GM18951 (cell line): ENCODE data around the gene ARHGAP15.

Source experiments
- POLR2A ChIP-seq: IDR thresholded peaks from 4 replicates; pipeline ENCODE4 v1.6.1; 2011; ENCODE audit warnings: mild to moderate bottlenecking; ENCODE audit not compliant: insufficient read length, insufficient read depth; ENCODE audit errors: extremely low read depth
- in situ Hi-C: fragments of 300-500 bp; cut with MboI; formaldehyde crosslinking; loops from one replicate; pipeline ENCODE4 v1.12.0; 2022; ENCODE audit warnings: low sequenced_read_pairs, mixed read lengths, inconsistent platforms; ENCODE audit not compliant: unreplicated experiment

ARHGAP15 gene

DNA sequence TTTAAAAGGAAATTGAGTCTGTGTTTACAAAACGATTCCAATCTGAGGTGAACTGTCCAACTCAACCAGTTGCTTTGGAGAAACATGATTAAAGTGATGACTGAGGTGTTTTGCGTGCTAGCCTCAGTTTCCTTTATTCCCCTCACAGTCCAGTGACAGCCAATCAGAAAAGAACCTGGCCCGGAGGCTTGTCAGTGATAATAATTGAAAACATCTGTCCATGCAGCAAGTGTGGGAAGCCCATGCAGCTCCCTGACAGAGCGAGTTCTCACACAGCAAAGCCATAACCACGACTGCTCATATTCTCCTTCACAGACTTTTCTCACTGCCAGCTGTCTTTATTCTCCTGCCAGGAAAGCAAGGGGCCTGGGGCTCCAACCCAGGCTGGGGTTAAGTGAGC, 613.4 kb downstream of the ARHGAP15 start:
- in situ Hi-C loops: no loop called here
- no peak for TF ChIP-seq POLR2A

DNA sequence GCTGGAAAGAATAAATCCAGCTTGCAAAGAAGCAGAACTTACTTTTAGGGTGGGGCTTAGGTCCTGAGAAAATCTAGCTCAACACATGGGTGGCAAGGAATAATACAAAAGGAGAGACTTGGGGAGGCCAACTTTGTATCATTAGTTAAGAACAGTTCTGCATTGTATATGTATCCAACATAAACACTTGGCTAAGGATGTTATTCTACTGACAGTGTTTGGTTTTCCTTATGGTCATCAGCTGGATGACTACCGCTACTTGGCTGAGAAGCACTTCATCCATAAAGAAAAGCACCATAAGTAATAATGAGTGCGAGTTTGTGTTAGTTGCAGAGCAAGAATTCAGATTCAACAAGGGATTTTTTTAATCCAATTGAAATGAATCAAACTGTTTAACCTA, 614.9 kb downstream of the ARHGAP15 start:
- in situ Hi-C loops: no loop called here
- no peak for TF ChIP-seq POLR2A

DNA sequence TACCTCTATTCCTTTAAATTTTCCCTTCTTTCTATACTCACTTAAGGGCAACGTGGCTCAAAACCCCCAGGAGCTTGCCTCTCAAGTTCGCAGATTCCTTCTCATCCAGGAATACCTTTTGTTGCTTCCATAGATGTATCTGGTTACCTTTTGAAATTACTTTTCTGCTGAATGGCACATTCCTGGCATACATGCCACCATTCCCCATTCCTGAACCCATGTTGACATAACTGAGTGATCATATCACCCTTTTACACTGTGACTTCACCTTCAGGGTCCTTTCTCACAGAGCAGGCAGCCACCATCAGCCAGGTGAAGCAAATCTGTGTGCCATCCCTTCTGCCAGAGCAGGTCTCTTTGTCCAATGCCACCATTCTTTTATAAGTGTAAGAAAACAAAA, 615.8 kb downstream of the ARHGAP15 start:
- in situ Hi-C loops: no loop called here
- TF ChIP-seq POLR2A: no peak

DNA sequence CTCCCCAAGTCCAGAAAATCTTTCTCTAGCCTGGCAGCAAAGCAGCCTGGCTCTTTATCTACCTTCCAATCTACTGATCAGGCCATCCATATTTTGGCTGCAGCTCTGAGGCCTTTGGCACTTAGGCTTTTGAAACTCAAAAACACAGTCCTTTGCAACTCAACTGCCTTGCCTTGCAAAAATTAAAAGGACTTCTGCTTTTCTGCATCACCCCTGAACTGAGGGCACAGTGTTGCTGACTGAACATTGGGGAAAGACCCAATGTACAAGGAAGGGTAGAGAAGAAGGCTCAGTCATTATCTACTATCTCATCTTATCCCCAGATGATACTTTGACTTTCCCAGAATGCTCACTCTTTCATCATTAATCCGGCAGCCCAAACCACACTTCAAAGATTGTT, 625.5 kb downstream of the ARHGAP15 start:
- in situ Hi-C loops: no loop called here
- TF ChIP-seq POLR2A: no peak

DNA sequence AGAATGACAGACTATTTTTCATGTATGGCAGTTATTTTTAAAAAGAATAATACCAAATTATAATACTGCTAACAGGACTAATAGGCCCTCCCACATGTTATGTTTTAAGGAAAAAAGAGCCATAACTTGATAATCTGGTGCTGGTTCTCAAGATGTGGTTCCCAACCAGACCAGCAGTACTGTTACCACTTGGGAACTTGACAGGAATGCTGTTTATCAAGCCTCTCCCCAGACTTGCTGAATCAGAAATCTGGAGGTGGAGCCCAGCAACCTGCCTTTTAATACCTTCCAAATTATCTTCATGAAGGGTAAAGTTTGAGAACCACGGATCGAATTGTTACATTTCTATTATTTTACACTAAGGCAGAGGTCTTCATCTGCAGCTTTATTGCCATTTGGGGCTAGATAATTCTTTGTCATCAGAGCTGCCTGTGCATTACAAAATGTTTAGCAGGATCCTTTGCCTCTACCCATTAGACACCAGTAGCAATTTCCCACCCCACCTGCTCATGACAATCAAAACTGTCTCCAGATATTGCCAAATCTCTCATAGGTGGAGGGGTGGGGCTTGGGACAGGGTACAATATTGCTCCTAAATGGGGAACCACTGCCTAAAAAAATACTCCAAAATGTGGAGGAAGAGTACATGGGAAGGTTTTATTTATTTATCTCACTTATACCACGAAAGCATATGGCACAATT, 629.6 kb downstream of the ARHGAP15 start:
- in situ Hi-C loops: no loop called here

DNA sequence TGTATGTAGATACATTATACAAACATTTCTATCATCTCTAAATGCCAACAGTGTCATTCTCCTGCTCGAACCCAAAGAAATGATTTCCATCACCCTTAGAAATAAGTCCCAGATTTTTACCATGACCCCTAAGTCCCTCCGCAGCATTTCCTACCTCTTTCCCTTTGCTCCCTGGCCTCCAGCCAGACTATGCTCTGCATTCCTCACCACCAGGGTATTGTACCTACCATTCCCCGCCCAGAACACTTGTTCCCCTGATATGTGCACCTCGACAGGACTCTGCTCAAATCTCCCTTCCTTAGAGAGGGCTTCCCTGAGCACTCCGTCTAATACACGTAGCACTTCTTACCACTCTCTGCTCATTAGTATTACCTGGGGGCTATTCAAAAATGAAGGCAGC, 630.2 kb downstream of the ARHGAP15 start:
- in situ Hi-C loops: no loop called here
- no peak for TF ChIP-seq POLR2A

More for the DNA sequence above, 629.6 kb downstream of the ARHGAP15 start:
- TF ChIP-seq POLR2A: no peak

DNA sequence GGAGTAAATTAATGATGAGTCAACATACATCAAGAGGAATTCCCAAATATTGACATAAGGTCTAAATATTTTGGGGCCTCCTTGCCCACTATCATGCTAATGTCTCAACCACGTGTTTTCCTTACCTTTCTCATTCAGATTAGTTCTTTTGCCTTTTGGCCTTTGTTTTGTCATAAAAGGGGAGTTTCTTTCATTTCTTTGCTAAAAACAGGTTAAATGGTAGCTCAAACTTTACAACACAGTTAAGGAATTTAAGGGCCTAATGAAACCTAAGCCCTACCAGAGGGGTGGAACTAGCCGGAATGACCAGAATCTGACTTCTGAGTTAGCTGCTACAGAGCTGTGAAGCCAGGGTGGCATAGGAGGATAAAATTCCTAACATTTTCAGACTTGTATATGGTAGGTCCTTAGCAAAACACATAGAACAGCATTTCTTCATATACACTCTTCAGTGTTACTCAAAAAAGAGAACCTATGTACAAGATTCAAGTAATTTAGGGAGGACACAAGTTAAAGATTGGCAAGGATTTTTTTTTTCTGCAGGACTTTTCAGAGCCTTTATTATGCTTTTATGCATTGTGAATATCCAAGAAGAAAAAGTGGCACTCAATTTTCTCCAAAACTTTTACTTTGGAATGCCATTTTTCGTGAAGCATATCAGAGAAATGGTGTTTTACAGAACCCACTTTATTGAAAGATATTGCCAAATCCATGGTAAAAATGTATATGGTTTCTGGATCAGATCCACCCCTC, 633.1 kb downstream of the ARHGAP15 start:
- TF ChIP-seq POLR2A: no peak
- in situ Hi-C loops: no loop called here

DNA sequence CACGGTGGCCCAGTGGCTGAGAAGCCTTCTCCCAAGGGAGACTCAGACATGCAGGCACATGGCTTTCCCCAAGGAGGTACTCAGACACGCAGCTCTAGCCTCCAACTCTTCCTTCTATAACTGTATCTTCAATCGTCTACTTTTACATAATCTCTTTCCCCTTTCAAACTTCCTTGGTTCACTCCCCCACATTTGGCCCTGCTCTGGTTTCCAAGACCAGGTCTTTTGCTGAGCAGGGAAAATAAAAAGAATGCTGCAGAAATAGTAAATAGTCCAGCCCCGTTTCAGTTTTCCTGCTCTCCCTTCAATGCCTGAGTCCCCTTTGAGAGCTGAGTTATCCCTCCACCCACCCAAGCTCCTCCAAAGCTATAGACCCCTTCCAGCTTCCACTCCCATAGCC, 635.0 kb downstream of the ARHGAP15 start:
- in situ Hi-C loops: no loop called here
- no peak for TF ChIP-seq POLR2A

DNA sequence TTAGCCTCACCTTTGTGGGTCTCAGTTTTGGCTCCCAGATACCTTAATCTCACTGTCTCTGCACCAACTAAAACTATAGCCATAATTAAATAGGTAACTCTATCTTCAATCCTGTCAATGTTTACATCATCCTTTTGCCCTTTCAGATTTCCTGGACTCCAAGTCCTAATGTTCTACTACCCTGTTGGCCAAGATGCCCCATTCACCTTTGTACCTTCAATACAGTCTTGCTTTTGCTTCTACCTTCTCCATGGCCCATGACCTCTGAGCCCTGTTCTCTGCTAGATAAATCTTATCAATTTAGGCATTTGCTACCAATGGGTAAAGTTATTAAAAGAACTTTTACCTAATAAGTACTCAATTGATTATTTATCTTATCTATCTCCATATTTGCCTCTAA, 635.5 kb downstream of the ARHGAP15 start:
- no peak for TF ChIP-seq POLR2A

DNA sequence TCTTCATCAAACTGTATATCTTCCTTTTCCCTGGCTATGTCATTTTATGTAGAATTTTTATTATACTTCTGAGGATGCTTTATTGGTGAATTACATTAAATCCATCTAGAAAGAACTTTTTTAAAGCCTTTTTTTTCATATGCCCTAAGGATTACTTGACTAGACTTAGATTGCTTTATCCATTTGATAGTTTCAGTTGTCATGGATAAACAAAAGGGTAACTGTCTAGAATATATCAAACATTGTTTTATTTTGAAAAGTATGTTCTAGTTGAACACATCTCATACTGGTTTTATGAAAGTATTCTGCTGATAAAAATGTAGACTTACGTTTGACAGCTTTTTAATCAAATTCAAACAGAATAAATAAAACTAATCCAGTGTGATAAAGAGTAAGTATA, 639.8 kb downstream of the ARHGAP15 start:
- no peak for TF ChIP-seq POLR2A
- in situ Hi-C loops: no loop called here

More for the DNA sequence above, 635.5 kb downstream of the ARHGAP15 start:
- in situ Hi-C loops: no loop called here

DNA sequence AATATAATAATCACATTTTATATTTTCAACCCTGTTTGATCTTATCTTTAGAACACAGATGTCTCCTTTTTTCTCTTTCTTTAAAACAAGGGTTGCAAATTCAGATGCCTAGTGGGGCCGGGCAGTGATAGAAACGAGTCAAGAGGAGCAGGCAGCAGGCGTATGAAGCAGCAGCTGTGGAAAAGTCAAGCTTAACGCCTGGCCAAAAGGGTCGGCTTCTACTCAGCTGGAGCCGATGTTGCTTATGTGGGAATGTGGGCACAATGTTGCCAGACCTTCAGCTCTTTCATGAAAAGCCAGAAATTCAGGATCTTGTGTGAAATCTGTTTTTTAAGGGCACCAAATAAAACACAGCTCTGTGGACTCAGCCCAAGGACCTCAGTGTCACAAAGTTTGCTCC, 642.7 kb downstream of the ARHGAP15 start:
- no peak for TF ChIP-seq POLR2A
- in situ Hi-C loops: no loop called here

DNA sequence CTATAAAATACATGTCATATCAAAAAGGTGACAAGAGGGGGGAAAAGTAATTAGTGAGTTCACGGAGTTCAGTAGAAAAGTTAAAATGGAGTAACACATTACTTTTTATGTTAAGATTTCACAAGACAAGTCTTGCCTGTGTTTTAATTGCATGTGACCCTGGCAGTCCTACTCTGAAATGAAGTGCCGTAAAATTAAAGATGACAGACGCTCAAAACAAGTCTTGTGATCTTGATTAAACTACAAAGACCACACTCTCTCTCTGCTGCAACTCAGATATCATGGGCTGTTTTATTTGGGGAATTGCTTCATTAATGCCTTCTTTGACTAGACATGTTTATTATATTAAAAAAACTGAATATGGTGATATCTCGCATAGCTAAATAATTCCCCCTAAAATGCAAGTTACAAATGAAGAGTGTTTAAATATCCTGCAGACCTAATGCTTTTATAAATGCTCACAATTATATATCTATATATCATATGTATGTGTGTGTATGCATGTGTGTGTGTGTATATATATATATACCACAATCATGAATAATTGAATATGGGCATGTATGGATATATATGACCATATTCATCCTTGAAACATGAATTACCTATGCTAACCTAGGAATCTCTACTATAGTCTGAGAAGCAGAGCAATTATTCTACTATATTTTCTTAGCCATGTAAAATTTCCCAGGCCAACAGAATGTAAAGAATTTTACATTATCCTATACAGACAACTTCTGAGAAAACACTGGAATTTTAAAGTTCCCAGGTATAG, 647.5 kb downstream of the ARHGAP15 start:
- TF ChIP-seq POLR2A: no peak
- in situ Hi-C loops: no loop called here

DNA sequence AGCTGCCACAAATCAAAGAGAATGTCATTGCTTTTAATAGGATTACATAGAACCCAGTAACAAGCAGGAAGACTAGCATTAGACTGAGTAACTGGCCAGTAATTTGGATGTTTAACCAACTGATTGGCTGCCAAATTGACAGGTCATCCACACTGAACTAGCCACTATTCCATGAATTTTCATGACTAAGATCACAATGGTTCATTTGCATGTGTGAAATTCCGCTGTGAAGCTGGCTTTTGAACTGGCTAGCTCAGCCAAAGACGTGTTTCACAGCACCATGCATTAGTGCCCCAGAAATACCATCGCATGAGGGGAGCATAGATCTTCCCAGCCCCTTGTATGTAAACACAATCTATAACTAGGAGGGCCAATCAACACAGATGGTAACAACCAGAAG, 649.8 kb downstream of the ARHGAP15 start:
- in situ Hi-C loops: no loop called here

More for the DNA sequence above, 649.8 kb downstream of the ARHGAP15 start:
- TF ChIP-seq POLR2A: no peak
